Measurements from ENCODE around the gene NCAN. TPM values are rescaled to one million over a fixed set of nuclear protein-coding genes. Genes with fewer than 3 reads are reported as not detected.

The NCAN gene
- total and polyA plus RNA-seq, 2 of the 4 experiments (the other 2 are of a cell fraction): not detected

DNA sequence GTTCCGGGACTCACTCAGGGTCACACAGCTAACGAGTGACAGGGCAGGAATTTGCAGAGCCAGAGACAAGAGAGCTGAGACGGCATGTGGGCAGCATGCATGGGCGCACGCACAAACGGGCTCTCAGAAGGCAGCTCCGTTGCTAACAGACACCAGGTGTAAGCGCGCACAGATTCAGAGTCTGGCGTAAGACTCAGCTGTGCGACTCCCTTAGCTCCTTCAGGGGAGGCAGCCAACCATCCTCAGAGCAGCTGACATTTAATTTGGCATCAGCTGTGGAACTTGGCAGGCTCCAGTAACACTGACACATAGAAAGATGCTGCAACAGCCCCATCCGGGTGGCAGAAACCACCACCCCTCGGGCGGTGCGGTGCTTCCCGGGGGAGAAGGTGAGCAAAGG is 68.8 kb downstream of the NCAN start:
- Histone ChIP-seq H2AFZ (replicated peaks; ENCODE audit: low read length, poor library complexity) (no peak overlapping the region), H3K9ac (ENCODE audit: low read depth, low read length) (no peak overlapping the region), H4K8ac (ENCODE audit: low read depth in 2 of 2, low read length in 2 of 2) (no peak overlapping the region), H3K36me3 (ENCODE audit: control insufficient read depth, insufficient read depth, low read length) (peaks cover 58% of the 10 kb centered on the region), H3K56ac (ENCODE audit: extremely low read depth, insufficient read depth, low read length) (no peak overlapping the region), H3K14ac (replicated peaks; ENCODE audit: low read depth, low read length) (no peak overlapping the region), H4K91ac (ENCODE audit: insufficient read depth, low read depth, low read length) (no peak overlapping the region), H2BK5ac (ENCODE audit: low read depth, low read length, poor library complexity, severe bottlenecking) (no peak overlapping the region), H3K23ac (ENCODE audit: low read depth, low read length) (no peak overlapping the region), H3K9me3 (ENCODE audit: control insufficient read depth, insufficient read depth, low read length) (no peaks in the 10 kb centered on the region), H3K79me1 (ENCODE audit: low read depth in 1 of 2, low read length in 2 of 2) (no peaks in the 10 kb centered on the region), H3K4me3 (ENCODE audit: insufficient read depth, low read depth, low read length) (no peak overlapping the region), H4K5ac (ENCODE audit: low read depth, low read length) (no peak overlapping the region), H2AK9ac (replicated peaks; ENCODE audit: low read depth, low read length, poor library complexity) (no peak overlapping the region), H4K20me1 (ENCODE audit: insufficient read depth, low read length) (no peaks in the 10 kb centered on the region), H2AK5ac (ENCODE audit: low read depth, low read length) (no peak overlapping the region), H2BK120ac (ENCODE audit: low read depth, low read length) (no peak overlapping the region), H2BK20ac (ENCODE audit: low read depth, low read length) (no peak overlapping the region), H3K4me1 (ENCODE audit: control insufficient read depth, insufficient read depth, low read length) (peaks cover 2% of the 10 kb centered on the region; the same call in 1 of the 2 replicates), H3K27ac (ENCODE audit: insufficient read depth, low read length) (no peak overlapping the region), H3K4ac (ENCODE audit: low read depth, low read length) (no peak overlapping the region), H3K18ac (ENCODE audit: low read depth, low read length) (no peak overlapping the region), H3K27me3 (ENCODE audit: control insufficient read depth, insufficient read depth, low read length) (no peaks in the 10 kb centered on the region), H2BK15ac (ENCODE audit: low read depth, low read length) (no peak overlapping the region), H3K4me2 (ENCODE audit: low read depth, low read length) (no peak overlapping the region), H3K9me1 (ENCODE audit: insufficient read depth, low read length) (no peaks in the 10 kb centered on the region)
- 87% methylated on average over 11 of the region's 16 CpGs; no CpG with 5 or more reads in 1 of the 2 experiments for WGBS, 2 experiments (ENCODE audit: extremely low coverage in 2 of 2, insufficient read length in 1 of 2)
- intact Hi-C loops (cut with micrococcal nuclease): no loop called here
- in situ Hi-C loops (cut with MboI; ENCODE audit: low sequenced_read_pairs): no loop called here
- CTCF ChIA-PET: no interaction called here
- POLR2A ChIA-PET (ENCODE audit: unreplicated experiment): no interaction called here
- dilution Hi-C loops (cut with HindIII; ENCODE audit: low sequenced_read_pairs, unreplicated experiment): no loop called here
- ATAC-seq (ENCODE audit: low read depth) (no peak), DNase-seq (peak; percentile 5)
- no peak for TF ChIP-seq MXI1 (IDR thresholded peaks at IDR 0.05; ENCODE audit: borderline replicate concordance, low read depth, low read length)
- no peak for TF ChIP-seq RCOR1 (IDR thresholded peaks at IDR 0.05; ENCODE audit: insufficient replicate concordance, low read length)
- no peak for TF ChIP-seq MAFK (IDR thresholded peaks at IDR 0.05; ENCODE audit: low read depth, low read length)
- TF ChIP-seq CEBPB (IDR thresholded peaks at IDR 0.05; ENCODE audit: low read depth, low read length): no peak
- TF ChIP-seq ELK1 (IDR thresholded peaks at IDR 0.05; ENCODE audit: borderline replicate concordance, low read depth, low read length): no peak
- no peak for TF ChIP-seq SMC3 (IDR thresholded peaks at IDR 0.05; ENCODE audit: low read depth, low read length)
- no TSS peak for BruUV-seq (replicated peaks)
